Neural progenitor cell (in vitro differentiated cells): ENCODE measurements around the gene SHROOM2. TPM values are rescaled to one million over a fixed set of nuclear protein-coding genes. Genes with fewer than 3 reads are reported as not detected.

ENCODE experiments used
- DNase-seq: peaks from one replicate; pipeline ENCODE4 v3.0.0-alpha.2; 2016; ENCODE audit warnings: low spot score
- H2AFZ ChIP-seq: fragments of 200-600 bp; sonication (generic); replicated peaks from 2 replicates; pipeline ENCODE4 v1.6.1; 2016; ENCODE audit warnings: antibody characterized with exemption
- H3F3A ChIP-seq: fragments of 200-600 bp; sonication (generic); 2 replicates; pipeline ENCODE4 v1.6.1; 2016; ENCODE audit warnings: antibody characterized with exemption, low read depth
- H3K27ac ChIP-seq: fragments of 200-600 bp; sonication (generic); 2 replicates; pipeline ENCODE4 v1.5.1; 2016; ENCODE audit warnings: mild to moderate bottlenecking
- H3K27me3 ChIP-seq: fragments of 200-600 bp; sonication (generic); 2 replicates; pipeline ENCODE4 v1.6.1; 2016; ENCODE audit warnings: mild to moderate bottlenecking, moderate library complexity
- H3K36me3 ChIP-seq: fragments of 200-600 bp; sonication (generic); 2 replicates; pipeline ENCODE4 v1.5.1; 2016
- H3K4me1 ChIP-seq: fragments of 200-600 bp; sonication (generic); 2 replicates; pipeline ENCODE4 v1.6.1; 2016; ENCODE audit warnings: mixed run types
- H3K4me2 ChIP-seq: fragments of 200-600 bp; sonication (generic); 2 replicates; pipeline ENCODE4 v1.6.1; 2016
- H3K4me3 ChIP-seq: fragments of 200-600 bp; sonication (generic); 2 replicates; pipeline ENCODE4 v1.5.1; 2016
- H3K79me2 ChIP-seq: fragments of 200-600 bp; sonication (generic); 2 replicates; pipeline ENCODE4 v1.6.1; 2016; ENCODE audit warnings: low read depth
- H3K9ac ChIP-seq: fragments of 200-600 bp; sonication (generic); 2 replicates; pipeline ENCODE4 v1.6.1; 2016
- H3K9me3 ChIP-seq: fragments of 200-600 bp; sonication (generic); 2 replicates; pipeline ENCODE4 v1.5.1; 2016; ENCODE audit warnings: low read depth
- H4K20me1 ChIP-seq: fragments of 200-600 bp; sonication (generic); 2 replicates; pipeline ENCODE4 v1.6.1; 2016; ENCODE audit warnings: low read depth
- H3K27ac Mint-ChIP-seq: 3 replicates; pipeline ENCODE4 v1.8.0; 2021; ENCODE audit warnings: mixed read lengths
- H3K27me3 Mint-ChIP-seq: 2 replicates; pipeline ENCODE4 v1.8.0; 2022; ENCODE audit warnings: low read depth, mild to moderate bottlenecking, inconsistent platforms, moderate library complexity, mixed read lengths; ENCODE audit not compliant: insufficient read depth
- H3K36me3 Mint-ChIP-seq: 3 replicates; pipeline ENCODE4 v1.8.0; 2021; ENCODE audit warnings: mixed read lengths
- H3K4me1 Mint-ChIP-seq: 3 replicates; pipeline ENCODE4 v1.8.0; 2021; ENCODE audit warnings: mixed read lengths
- H3K4me3 Mint-ChIP-seq: 3 replicates; pipeline ENCODE4 v1.8.0; 2021; ENCODE audit warnings: mild to moderate bottlenecking, moderate library complexity, mixed read lengths
- H3K9me3 Mint-ChIP-seq: 3 replicates; pipeline ENCODE4 v1.8.0; 2020; ENCODE audit warnings: mixed read lengths
- CTCF ChIP-seq: fragments of 200-600 bp; sonication (generic); IDR thresholded peaks from 2 replicates; pipeline ENCODE4 v1.5.1; 2017; ENCODE audit warnings: antibody characterized with exemption, mild to moderate bottlenecking
- EZH2 ChIP-seq: fragments of 200-600 bp; sonication (generic); IDR thresholded peaks from 2 replicates; pipeline ENCODE4 v1.6.1; 2017; ENCODE audit warnings: antibody characterized with exemption, mild to moderate bottlenecking, moderate library complexity
- EZH2phosphoT487 ChIP-seq: fragments of 200-600 bp; sonication (generic); IDR thresholded peaks from 2 replicates; pipeline ENCODE4 v1.6.1; 2017; ENCODE audit warnings: antibody characterized with exemption
- total RNA-seq: library from RNA; depleted of rRNA; stranded (reverse); fragments of >200 nt; gene quantifications from 2 replicates; pipeline ENCODE4 v1.2.3, GENCODE V29; 2015; ENCODE audit warnings: low replicate concordance

Gene SHROOM2
- total RNA-seq, 1 donor from 2014 or later: 9.1 TPM

- Histone ChIP-seq H3K9ac (no peak overlapping the region), H3K4me3 (no peak overlapping the region), H3K27ac (no peak overlapping the region), H3K4me2 (no peak overlapping the region), H3F3A (no peaks in the 10 kb centered on the region), H3K27me3 (no peaks in the 10 kb centered on the region), H3K4me1 (no peaks in the 10 kb centered on the region), H3K9me3 (no peaks in the 10 kb centered on the region), H2AFZ (no peak overlapping the region), H4K20me1 (no peaks in the 10 kb centered on the region), H3K36me3 (no peaks in the 10 kb centered on the region), H3K79me2 (no peaks in the 10 kb centered on the region)
- TF ChIP-seq EZH2phosphoT487 (no peak), EZH2 (no peak), CTCF (no peak)
- Mint-ChIP-seq H3K27me3 (peaks cover 6% of the 10 kb centered on the region), H3K4me3 (no peak overlapping the region), H3K36me3 (peaks cover 24% of the 10 kb centered on the region), H3K27ac (no peak overlapping the region), H3K9me3 (peaks cover 2% of the 10 kb centered on the region), H3K4me1 (peaks cover 25% of the 10 kb centered on the region)
- DNase-seq: no peak
Measured at GRCh38 chrX:9895225-9895912, 109.1 kb downstream of the SHROOM2 start.

GRCh38 chrX:9897761-9898161 lies 111.5 kb downstream of the SHROOM2 start:
- H4K20me1 ChIP-seq: no peaks in the 10 kb centered on the region
- no peak overlapping the region for H3K4me2 ChIP-seq
- H3K4me1 Mint-ChIP-seq: peaks cover 37% of the 10 kb centered on the region
- H3F3A ChIP-seq: no peaks in the 10 kb centered on the region
- H3K36me3 ChIP-seq: no peaks in the 10 kb centered on the region
- peaks cover 21% of the 10 kb centered on the region for H3K36me3 Mint-ChIP-seq
- H2AFZ ChIP-seq: no peak overlapping the region
- no peak for DNase-seq
- no peaks in the 10 kb centered on the region for H3K9me3 ChIP-seq
- peak overlapping the region; percentile 98 for H3K27ac Mint-ChIP-seq
- H3K27me3 ChIP-seq: no peaks in the 10 kb centered on the region
- H3K4me3 ChIP-seq: no peak overlapping the region
- no peak overlapping the region for H3K4me3 Mint-ChIP-seq
- H3K27ac ChIP-seq: no peak overlapping the region
- TF ChIP-seq CTCF: no peak
- no peak for TF ChIP-seq EZH2phosphoT487
- TF ChIP-seq EZH2: no peak
- H3K27me3 Mint-ChIP-seq: peaks cover 10% of the 10 kb centered on the region
- H3K9me3 Mint-ChIP-seq: no peaks in the 10 kb centered on the region
- no peaks in the 10 kb centered on the region for H3K4me1 ChIP-seq
- no peak overlapping the region for H3K9ac ChIP-seq
- H3K79me2 ChIP-seq: no peaks in the 10 kb centered on the region

DNA sequence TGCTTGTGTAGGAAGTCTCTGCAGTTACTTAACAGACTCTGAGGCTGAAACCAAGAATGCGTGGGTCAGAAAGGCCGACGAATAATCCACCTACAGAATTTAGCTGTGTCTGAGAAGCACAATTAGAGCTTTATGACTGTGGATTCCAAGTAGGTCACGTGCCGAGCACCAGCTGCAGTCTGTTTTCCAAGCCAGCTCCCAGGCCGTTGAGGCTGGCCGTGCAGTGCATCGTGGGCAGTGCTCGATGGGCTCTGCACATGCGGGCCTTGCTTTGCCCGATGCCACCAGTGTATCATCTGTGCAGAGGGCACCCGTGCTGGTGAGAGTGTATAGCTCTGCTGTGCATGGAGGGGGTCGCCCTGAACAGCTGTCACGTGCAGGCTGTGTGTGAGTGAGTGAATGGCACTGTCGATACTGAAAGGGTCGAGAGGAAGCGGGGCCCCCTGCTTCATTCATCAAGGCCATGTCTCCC lies 113.4 kb downstream of the SHROOM2 start:
- Histone ChIP-seq H3K9me3 (no peaks in the 10 kb centered on the region), H3K27ac (no peak overlapping the region), H3K4me3 (no peak overlapping the region), H2AFZ (no peak overlapping the region), H3K79me2 (no peaks in the 10 kb centered on the region), H3K9ac (no peak overlapping the region), H3K4me1 (no peaks in the 10 kb centered on the region), H3F3A (no peaks in the 10 kb centered on the region), H3K36me3 (no peaks in the 10 kb centered on the region), H3K27me3 (no peaks in the 10 kb centered on the region), H3K4me2 (no peak overlapping the region), H4K20me1 (no peaks in the 10 kb centered on the region)
- DNase-seq: peak; percentile 13
- H3K4me1 Mint-ChIP-seq: peaks cover 44% of the 10 kb centered on the region
- no peak overlapping the region for H3K4me3 Mint-ChIP-seq
- no peak for TF ChIP-seq EZH2
- TF ChIP-seq EZH2phosphoT487: no peak
- no peak for TF ChIP-seq CTCF
- peak overlapping the region; percentile 88 for H3K27ac Mint-ChIP-seq
- peaks cover 4% of the 10 kb centered on the region for H3K9me3 Mint-ChIP-seq
- peaks cover 17% of the 10 kb centered on the region for H3K36me3 Mint-ChIP-seq
- H3K27me3 Mint-ChIP-seq: peaks cover 11% of the 10 kb centered on the region
